ENCODE results near the gene TWSG1. TPM values are rescaled to one million over a fixed set of nuclear protein-coding genes. Genes with fewer than 3 reads are reported as not detected.

The TWSG1 gene
- total RNA-seq, 2 experiments from 2014 or later: 13.3 to 14.9 TPM

- no peak overlapping the region for H3K27ac Mint-ChIP-seq
- intact Hi-C loops (cut with micrococcal nuclease): no loop called here
- DNase-seq (no peak), ATAC-seq (no peak)
- TF ChIP-seq CTCF (IDR thresholded peaks at IDR 0.05): no peak
- peaks cover 6% of the 10 kb centered on the region for H3K9me3 Mint-ChIP-seq
- ChIA-PET POLR2A (no interaction called here), CTCF (no interaction called here)
- no peak overlapping the region for H3K4me3 Mint-ChIP-seq
- H3K27me3 Mint-ChIP-seq: peaks cover 8% of the 10 kb centered on the region
- peaks cover 3% of the 10 kb centered on the region for H3K36me3 Mint-ChIP-seq (ENCODE audit: low read depth)
- H3K4me1 Mint-ChIP-seq (ENCODE audit: low read depth): no peaks in the 10 kb centered on the region
These were observed 15.2 kb upstream of the TWSG1 start for GRCh38 chr18:9319333-9319732.

- CTCF ChIA-PET: interaction anchor here (1.4 kb wide), 1 partner anchor 196 kb away, joined by 3 read pairs; no protein-coding TSS in a partner anchor
These were observed 13.5 kb upstream of the TWSG1 start for GRCh38 chr18:9321017-9321452.

DNA sequence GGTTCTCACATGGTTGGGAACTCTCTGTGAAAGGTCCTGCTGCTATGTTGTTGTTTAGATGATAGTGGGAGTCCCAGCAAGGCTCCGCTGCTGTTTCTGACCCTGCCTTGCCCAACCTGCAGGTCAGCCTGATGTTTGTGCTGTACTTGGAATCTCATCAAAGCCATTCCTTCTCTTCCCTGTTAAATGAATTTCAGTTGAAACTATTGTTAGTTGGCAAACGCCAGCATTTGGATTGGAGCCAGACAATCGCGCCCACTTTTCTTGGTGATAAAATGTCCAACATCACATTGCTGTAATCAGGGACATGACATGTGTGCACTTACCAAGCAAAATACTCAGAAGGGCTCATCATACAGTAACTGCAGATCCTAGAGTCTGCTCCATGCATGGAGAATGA, 12.8 kb upstream of the TWSG1 start:
- Mint-ChIP-seq H3K9me3 (peaks cover 3% of the 10 kb centered on the region), H3K27ac (no peak overlapping the region), H3K36me3 (ENCODE audit: low read depth) (peaks cover 3% of the 10 kb centered on the region), H3K27me3 (peaks cover 5% of the 10 kb centered on the region), H3K4me3 (no peak overlapping the region), H3K4me1 (ENCODE audit: low read depth) (no peaks in the 10 kb centered on the region)
- ChIA-PET POLR2A (no interaction called here), CTCF (interaction anchor here (1.4 kb wide), 1 partner anchor 195 kb away, joined by 3 read pairs; no protein-coding TSS in a partner anchor)
- no peak for TF ChIP-seq CTCF (IDR thresholded peaks at IDR 0.05)
- ATAC-seq (no peak), DNase-seq (no peak)
- intact Hi-C loops (cut with micrococcal nuclease): no loop called here

More at GRCh38 chr18:9321017-9321452, 13.5 kb upstream of the TWSG1 start:
- H3K4me3 Mint-ChIP-seq: no peak overlapping the region
- intact Hi-C loops (cut with micrococcal nuclease): no loop called here
- POLR2A ChIA-PET: no interaction called here
- no peak for TF ChIP-seq CTCF (IDR thresholded peaks at IDR 0.05)
- no peak for DNase-seq
- H3K9me3 Mint-ChIP-seq: peaks cover 3% of the 10 kb centered on the region
- peaks cover 5% of the 10 kb centered on the region for H3K27me3 Mint-ChIP-seq
- no peak for ATAC-seq
- H3K4me1 Mint-ChIP-seq (ENCODE audit: low read depth): no peaks in the 10 kb centered on the region
- no peak overlapping the region for H3K27ac Mint-ChIP-seq
- peaks cover 3% of the 10 kb centered on the region for H3K36me3 Mint-ChIP-seq (ENCODE audit: low read depth)

GRCh38 chr18:9322744-9323143, 11.8 kb upstream of the TWSG1 start:
- Mint-ChIP-seq H3K4me3 (no peak overlapping the region), H3K4me1 (ENCODE audit: low read depth) (no peaks in the 10 kb centered on the region), H3K9me3 (peaks cover 3% of the 10 kb centered on the region), H3K27me3 (peaks cover 5% of the 10 kb centered on the region), H3K27ac (no peak overlapping the region), H3K36me3 (ENCODE audit: low read depth) (peaks cover 3% of the 10 kb centered on the region)
- CTCF ChIA-PET: interaction anchor here (1.0 kb wide), 1 partner anchor 69 kb away, joined by 3 read pairs; no protein-coding TSS in a partner anchor
- DNase-seq (no peak), ATAC-seq (no peak)
- TF ChIP-seq CTCF (IDR thresholded peaks at IDR 0.05): no peak
- intact Hi-C loops (cut with micrococcal nuclease): no loop called here
- POLR2A ChIA-PET: interaction anchor here (1.0 kb wide), 1 partner anchor 9 kb away, joined by 4 read pairs; no protein-coding TSS in a partner anchor

DNA sequence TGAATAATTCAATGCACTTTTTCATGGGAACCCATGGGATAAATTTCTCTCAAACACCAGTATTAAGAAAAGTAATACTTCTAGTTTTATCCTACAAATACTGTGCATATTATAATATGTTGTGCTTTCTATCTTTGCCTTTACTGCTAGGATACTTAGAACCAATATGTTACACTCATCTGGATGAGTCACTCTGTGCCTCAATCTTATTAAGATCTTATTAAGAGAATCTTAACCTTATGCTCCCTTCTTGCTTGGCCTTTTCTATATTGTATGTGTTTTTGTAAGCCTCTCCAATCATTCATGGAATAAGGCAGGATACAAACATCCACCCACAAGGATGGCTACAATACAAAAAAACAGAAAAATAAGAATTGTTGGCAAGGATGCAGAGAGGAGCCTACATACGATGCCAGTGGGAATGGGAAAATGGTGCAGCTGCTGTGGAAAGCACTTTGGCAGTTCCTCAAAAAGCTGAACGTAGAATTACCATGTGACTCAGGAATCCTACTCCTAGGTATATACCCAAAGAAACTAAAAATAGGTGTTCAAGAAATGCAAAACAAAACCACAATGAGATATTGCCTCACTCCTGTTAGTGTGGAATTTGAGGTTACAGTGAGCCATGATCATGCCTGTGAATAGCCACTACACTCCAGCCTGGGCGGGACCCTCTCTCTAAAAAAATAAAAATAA, 10.7 kb upstream of the TWSG1 start:
- ChIA-PET CTCF (interaction anchor here (1.0 kb wide), 1 partner anchor 68 kb away, joined by 3 read pairs; no protein-coding TSS in a partner anchor), POLR2A (interaction anchor here (1.0 kb wide), 1 partner anchor 8 kb away, joined by 4 read pairs; no protein-coding TSS in a partner anchor)
- Mint-ChIP-seq H3K36me3 (ENCODE audit: low read depth) (peaks cover 3% of the 10 kb centered on the region), H3K27me3 (peaks cover 5% of the 10 kb centered on the region), H3K4me3 (no peak overlapping the region), H3K4me1 (ENCODE audit: low read depth) (no peaks in the 10 kb centered on the region), H3K27ac (no peak overlapping the region), H3K9me3 (peaks cover 3% of the 10 kb centered on the region)
- no peak for ATAC-seq
- no peak for TF ChIP-seq CTCF (IDR thresholded peaks at IDR 0.05)
- no peak for DNase-seq
- intact Hi-C loops (cut with micrococcal nuclease): no loop called here
